Lower lobe of right lung (tissue), 2 donors: Measurements from ENCODE around the gene SMYD3. TPM values are rescaled to one million over a fixed set of nuclear protein-coding genes. Genes with fewer than 3 reads are reported as not detected.

Experiments
- ATAC-seq, 2 donors: fragments of 200-7000 bp; cut with Tn5 transposase; one replicate each; pipeline ENCODE4 v1.9.1; 2020 to 2022; ENCODE audit warnings: mild to moderate bottlenecking in 2 of 2, moderate library complexity in 2 of 2
- DNase-seq: peaks from one replicate; pipeline ENCODE4 v3.0.0-alpha.2; 2020
- H3K27ac ChIP-seq: fragments of 200-600 bp; one replicate; pipeline ENCODE4 v1.8.0; 2022
- H3K27me3 ChIP-seq: fragments of 200-600 bp; one replicate; pipeline ENCODE4 v1.8.0; 2022; ENCODE audit warnings: low read depth
- H3K36me3 ChIP-seq: fragments of 200-600 bp; one replicate; pipeline ENCODE4 v1.8.0; 2022; ENCODE audit warnings: mild to moderate bottlenecking
- H3K4me1 ChIP-seq: fragments of 200-600 bp; one replicate; pipeline ENCODE4 v1.8.0; 2022
- H3K4me3 ChIP-seq: fragments of 200-600 bp; one replicate; pipeline ENCODE4 v1.8.0; 2022; ENCODE audit warnings: mild to moderate bottlenecking
- H3K9me3 ChIP-seq: fragments of 200-600 bp; one replicate; pipeline ENCODE4 v1.8.0; 2022
- intact Hi-C: fragments of 100-400 bp; cut with DNase I; formaldehyde crosslinking; loops from one replicate; pipeline ENCODE4 v1.11.0; 2022
- total RNA-seq: library from RNA; stranded (reverse); fragmentation: NEBNext Ultra II Directional; extraction: Animal tissue kit (Norgen Biotek cat#: 25700); gene quantifications from one replicate; pipeline ENCODE4 v1.2.1, GENCODE V29; 2021
- TF ChIP-seq, protein P1 (sequence below): fragments of 200-600 bp; IDR thresholded peaks from one replicate; pipeline ENCODE4 v1.8.0; 2022; ENCODE audit warnings: antibody characterized with exemption, mild to moderate bottlenecking
- donor health status: DM: no; HTN: yes; CAD: no; lungs with severe emphysema.

The SMYD3 gene
- total RNA-seq, 1 donor from 2014 or later = 20.5 TPM

GRCh38 chr1:245858022-245858721 lies 648.9 kb downstream of the SMYD3 start:
- H3K36me3 ChIP-seq = peaks cover 4% of the 10 kb centered on the region
- TF ChIP-seq, protein P1, sequence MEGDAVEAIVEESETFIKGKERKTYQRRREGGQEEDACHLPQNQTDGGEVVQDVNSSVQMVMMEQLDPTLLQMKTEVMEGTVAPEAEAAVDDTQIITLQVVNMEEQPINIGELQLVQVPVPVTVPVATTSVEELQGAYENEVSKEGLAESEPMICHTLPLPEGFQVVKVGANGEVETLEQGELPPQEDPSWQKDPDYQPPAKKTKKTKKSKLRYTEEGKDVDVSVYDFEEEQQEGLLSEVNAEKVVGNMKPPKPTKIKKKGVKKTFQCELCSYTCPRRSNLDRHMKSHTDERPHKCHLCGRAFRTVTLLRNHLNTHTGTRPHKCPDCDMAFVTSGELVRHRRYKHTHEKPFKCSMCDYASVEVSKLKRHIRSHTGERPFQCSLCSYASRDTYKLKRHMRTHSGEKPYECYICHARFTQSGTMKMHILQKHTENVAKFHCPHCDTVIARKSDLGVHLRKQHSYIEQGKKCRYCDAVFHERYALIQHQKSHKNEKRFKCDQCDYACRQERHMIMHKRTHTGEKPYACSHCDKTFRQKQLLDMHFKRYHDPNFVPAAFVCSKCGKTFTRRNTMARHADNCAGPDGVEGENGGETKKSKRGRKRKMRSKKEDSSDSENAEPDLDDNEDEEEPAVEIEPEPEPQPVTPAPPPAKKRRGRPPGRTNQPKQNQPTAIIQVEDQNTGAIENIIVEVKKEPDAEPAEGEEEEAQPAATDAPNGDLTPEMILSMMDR = no peak
- H3K9me3 ChIP-seq = no peaks in the 10 kb centered on the region
- intact Hi-C loops = no loop called here
- H3K4me3 ChIP-seq = no peak overlapping the region
- peaks cover 5% of the 10 kb centered on the region for H3K4me1 ChIP-seq
- H3K27me3 ChIP-seq = no peaks in the 10 kb centered on the region
- H3K27ac ChIP-seq = no peak overlapping the region
- no peak for ATAC-seq
- DNase-seq = no peak

DNA sequence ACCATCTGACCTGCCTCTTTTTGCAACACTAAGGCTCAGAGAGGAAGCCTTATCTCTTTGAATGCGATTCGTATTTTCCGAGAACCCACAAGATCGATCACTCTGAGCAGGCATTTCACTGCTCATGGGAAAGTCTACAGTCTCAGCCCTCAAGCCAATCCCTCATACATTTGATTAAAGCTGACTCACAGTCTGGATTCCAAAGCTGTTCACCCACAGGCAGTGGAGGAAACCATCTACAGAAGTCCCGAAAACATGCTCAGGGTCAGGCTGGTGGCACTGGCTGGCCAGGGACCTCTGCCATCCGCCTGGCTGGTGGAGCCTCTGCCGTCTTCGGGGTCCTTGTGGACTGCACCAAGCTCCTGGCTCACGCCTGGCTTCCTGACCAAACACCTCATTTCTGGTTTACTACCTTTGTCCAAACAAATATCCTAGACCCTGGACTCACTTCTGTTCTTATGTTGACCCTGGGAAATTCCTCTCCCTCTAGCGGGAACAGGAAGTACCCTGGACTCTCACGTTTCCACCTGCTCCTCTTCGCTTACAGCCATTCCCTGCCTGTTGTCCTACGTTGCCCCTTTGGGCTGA lies 650.0 kb downstream of the SMYD3 start:
- Histone ChIP-seq H3K36me3 (no peaks in the 10 kb centered on the region), H3K4me3 (no peak overlapping the region), H3K4me1 (peaks cover 5% of the 10 kb centered on the region), H3K27ac (no peak overlapping the region), H3K27me3 (no peaks in the 10 kb centered on the region), H3K9me3 (no peaks in the 10 kb centered on the region)
- ATAC-seq (no peak), DNase-seq (no peak)
- TF ChIP-seq, protein P1 = no peak
- intact Hi-C loops = no loop called here

GRCh38 chr1:245855846-245856730 lies 651.0 kb downstream of the SMYD3 start:
- no peak for DNase-seq
- intact Hi-C loops = no loop called here
- Histone ChIP-seq H3K27me3 (no peaks in the 10 kb centered on the region), H3K4me1 (peaks cover 5% of the 10 kb centered on the region), H3K36me3 (no peaks in the 10 kb centered on the region), H3K9me3 (no peaks in the 10 kb centered on the region), H3K27ac (no peak overlapping the region), H3K4me3 (no peak overlapping the region)
- TF ChIP-seq, protein P1 = no peak
- peak; percentile 32 to 46 for ATAC-seq

GRCh38 chr1:245853291-245853690 lies 653.8 kb downstream of the SMYD3 start:
- DNase-seq (no peak), ATAC-seq (no peak)
- Histone ChIP-seq H3K4me3 (no peak overlapping the region), H3K9me3 (no peaks in the 10 kb centered on the region), H3K27ac (no peak overlapping the region), H3K27me3 (no peaks in the 10 kb centered on the region), H3K4me1 (peaks cover 5% of the 10 kb centered on the region), H3K36me3 (no peaks in the 10 kb centered on the region)
- TF ChIP-seq, protein P1 = no peak
- intact Hi-C loops = no loop called here

DNA sequence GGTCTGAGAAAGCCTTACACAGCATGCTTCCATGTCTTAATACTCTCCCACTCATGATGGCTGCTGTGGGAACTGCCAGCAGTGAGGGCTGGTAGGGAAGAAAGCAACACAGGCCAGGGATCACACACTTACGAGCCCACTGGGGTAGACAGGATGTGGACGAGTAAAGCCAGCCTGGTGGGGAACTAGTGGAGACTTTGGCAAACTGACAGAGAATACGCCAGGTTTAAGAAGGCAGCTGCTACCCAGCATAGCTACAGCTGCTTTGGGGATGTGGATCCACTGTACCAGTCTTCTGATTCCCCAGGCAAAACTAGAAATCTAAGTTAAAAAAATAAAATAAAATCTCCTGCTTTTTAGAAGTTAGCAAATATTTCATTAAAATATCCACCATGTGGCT lies 664.0 kb downstream of the SMYD3 start:
- no peak for ATAC-seq

More for the DNA sequence above, 664.0 kb downstream of the SMYD3 start:
- no peak for DNase-seq
- no peaks in the 10 kb centered on the region for H3K4me1 ChIP-seq
- H3K9me3 ChIP-seq = no peaks in the 10 kb centered on the region
- intact Hi-C loops = no loop called here
- TF ChIP-seq, protein P1 = no peak
- no peak overlapping the region for H3K4me3 ChIP-seq
- H3K36me3 ChIP-seq = no peaks in the 10 kb centered on the region
- H3K27ac ChIP-seq = no peak overlapping the region
- no peaks in the 10 kb centered on the region for H3K27me3 ChIP-seq
